ENCODE measurements around the gene EPS8L2. TPM values are rescaled to one million over a fixed set of nuclear protein-coding genes. Genes with fewer than 3 reads are reported as not detected.

Gene EPS8L2
- total RNA-seq, 1 experiment from 2014 or later: 92.8 TPM

- no peak overlapping the region for H3K27ac ChIP-seq (ENCODE audit: insufficient read length, low read depth, low read length)
- WGBS (ENCODE audit: extremely low coverage, insufficient read length, low lambda C conversion rate): no CpG with 5 or more reads among the region's 28 CpGs
- no peak overlapping the region for H4K8ac ChIP-seq (replicated peaks; ENCODE audit: insufficient read length, low read depth, low read length)
- H3K56ac ChIP-seq (ENCODE audit: insufficient read length, low read depth, low read length): no peak overlapping the region
- no peaks in the 10 kb centered on the region for H3K4me1 ChIP-seq (ENCODE audit: insufficient read depth, low read length)
- Mint-ChIP-seq H3K36me3 (ENCODE audit: insufficient read depth in 1 of 3, low read depth in 3 of 3) (peaks cover 0 to 12% (median 0%) of the 10 kb centered on the region in 3 experiments; a peak in 3 of 7 replicates), H3K27me3 (ENCODE audit: low read depth) (no peaks in the 10 kb centered on the region), H3K27ac (no peak overlapping the region), H3K9me3 (peaks cover 2 to 3% of the 10 kb centered on the region in 2 experiments; a peak in 1 of 5 replicates), H3K4me3 (no peak overlapping the region; a peak in 1 of 5 replicates), H3K4me1 (peaks cover 3 to 22% of the 10 kb centered on the region in 2 experiments; a peak in 3 of 4 replicates)
- no peak overlapping the region for H2AK5ac ChIP-seq (ENCODE audit: insufficient read length, low read length)
- no peaks in the 10 kb centered on the region for H3K9me3 ChIP-seq (ENCODE audit: control insufficient read depth, low read depth, low read length)
- H2BK12ac ChIP-seq (ENCODE audit: insufficient read length, low read depth, low read length): no peak overlapping the region
- no peak overlapping the region for H3K4ac ChIP-seq (ENCODE audit: low read depth, low read length)
- H4K20me1 ChIP-seq (ENCODE audit: control insufficient read depth, insufficient read depth, insufficient read length): no peaks in the 10 kb centered on the region
- H4K91ac ChIP-seq (ENCODE audit: insufficient read length, low read depth, low read length): no peak overlapping the region
- no peak for TF ChIP-seq CTCF (conservative IDR thresholded peaks at IDR 0.05)
- H4K5ac ChIP-seq (ENCODE audit: insufficient read length, low read depth, low read length): no peak overlapping the region
- H2BK5ac ChIP-seq (ENCODE audit: insufficient read length, low read length): no peak overlapping the region
- no peaks in the 10 kb centered on the region for H3K79me1 ChIP-seq (ENCODE audit: insufficient read depth, low read depth, low read length, poor library complexity, severe bottlenecking)
- H3T11ph ChIP-seq (ENCODE audit: low read length): no peak overlapping the region
- H3K23me2 ChIP-seq (ENCODE audit: insufficient read length, low read depth, low read length, poor library complexity, severe bottlenecking): peaks cover 2% of the 10 kb centered on the region
- no peak overlapping the region for H2AFZ ChIP-seq (ENCODE audit: low read length)
- H2BK20ac ChIP-seq (ENCODE audit: low read depth, low read length, poor library complexity, severe bottlenecking): no peak overlapping the region
- no peaks in the 10 kb centered on the region for H3K27me3 ChIP-seq (ENCODE audit: insufficient read depth, low read length)
- DNase-seq: no peak
- H3K18ac ChIP-seq (ENCODE audit: insufficient read length, low read depth, low read length): no peak overlapping the region
- H3K14ac ChIP-seq (ENCODE audit: insufficient read depth, low read length): no peak overlapping the region
- H3K9ac ChIP-seq (ENCODE audit: extremely low read depth, insufficient read length, low read length): no peak overlapping the region
- no peaks in the 10 kb centered on the region for H3K79me2 ChIP-seq (ENCODE audit: insufficient read depth, low read length)
- H2BK120ac ChIP-seq (ENCODE audit: low read depth, low read length, poor library complexity, severe bottlenecking): no peak overlapping the region
- H3K23ac ChIP-seq (ENCODE audit: insufficient read length, low read depth, low read length): no peak overlapping the region
- no peak overlapping the region for H3K4me2 ChIP-seq (ENCODE audit: insufficient read depth, insufficient read length, low read length)
- H2BK15ac ChIP-seq (ENCODE audit: low read depth, low read length): no peak overlapping the region
Observed at GRCh38 chr11:721247-721740, 15.3 kb downstream of the EPS8L2 start.
